ENCODE data around the gene OSBPL6.
A peak's percentile ranks its signal among the peaks of the same experiment; 100 is the strongest.
"Not testable (repeated sequence)": the region's sequence is repeated elsewhere in the genome, so short reads cannot be mapped to it uniquely, and the experiment has no call there.

OSBPL6 gene

GRCh38 chr2:178198441-178198840 is 4.1 kb downstream of the OSBPL6 start:
- not testable (repeated sequence) for DNase-seq (ENCODE audit: low read depth)

- no peak for DNase-seq (ENCODE audit: low read depth)
Observed at GRCh38 chr2:178199334-178199733, 5.0 kb downstream of the OSBPL6 start.

DNA sequence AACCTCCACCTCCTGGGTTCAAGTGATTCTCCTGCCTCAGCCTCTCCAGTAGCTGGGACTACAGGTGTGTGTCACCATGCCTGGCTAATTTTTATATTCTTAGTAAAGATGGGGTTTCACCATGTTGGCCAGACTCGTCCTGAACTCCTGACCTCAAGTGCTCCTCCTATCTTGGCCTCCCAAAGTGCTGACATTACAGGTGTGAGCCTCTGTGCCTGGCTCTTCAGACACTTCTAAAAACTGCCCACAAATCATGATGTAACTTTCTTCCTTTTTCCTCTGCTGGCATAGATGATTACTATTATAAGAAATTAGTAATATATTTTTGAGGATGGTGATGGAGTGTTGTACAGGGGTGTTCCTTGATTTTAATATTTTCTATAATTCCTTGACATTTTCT is 6.0 kb downstream of the OSBPL6 start:
- no peak for DNase-seq (ENCODE audit: low read depth)

DNA sequence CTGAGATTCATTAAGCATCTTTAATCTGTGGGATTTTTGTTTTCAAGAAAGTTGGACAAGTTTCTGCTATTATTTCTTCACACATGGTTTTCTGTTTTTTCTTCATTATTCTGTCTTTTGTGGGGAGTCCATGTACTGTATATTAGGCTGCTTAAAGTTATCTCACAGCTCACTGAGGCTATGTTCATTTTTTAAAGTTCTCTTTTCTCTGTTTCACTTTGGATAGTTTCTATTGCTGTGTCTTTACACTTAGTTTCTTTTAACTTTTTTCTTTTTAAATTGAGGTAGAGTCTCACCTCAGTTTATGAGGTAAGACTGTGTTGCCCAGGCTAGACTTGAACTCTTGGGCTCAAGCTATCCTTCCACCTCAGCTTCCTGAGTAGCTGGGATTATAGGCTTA is 8.6 kb downstream of the OSBPL6 start:
- DNase-seq (ENCODE audit: low read depth), result no peak

DNA sequence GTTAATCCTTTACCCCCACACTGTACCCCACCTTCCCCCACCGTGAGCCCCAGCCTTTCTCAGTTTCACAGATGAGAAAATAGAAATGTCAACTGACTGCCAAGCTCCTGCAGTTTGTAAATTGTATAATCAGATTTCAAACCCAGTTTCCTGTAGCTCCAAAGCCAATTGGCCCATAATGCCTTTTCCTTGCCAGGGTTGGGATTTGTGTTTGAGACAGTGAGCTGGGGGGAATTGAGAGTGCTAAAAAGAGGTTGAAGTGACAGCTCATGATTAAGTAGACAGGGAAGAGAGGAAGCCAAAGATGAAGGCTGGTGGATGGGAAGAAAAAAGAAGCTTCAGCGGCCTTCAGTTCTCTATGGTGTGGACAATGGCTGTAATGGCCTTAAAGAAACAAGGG is 10.7 kb downstream of the OSBPL6 start:
- no peak for DNase-seq (ENCODE audit: low read depth)

- DNase-seq (ENCODE audit: low read depth), result peak; percentile 56
Observed at GRCh38 chr2:178205853-178206521, 11.7 kb downstream of the OSBPL6 start.

- DNase-seq (ENCODE audit: low read depth), result no peak
Observed at GRCh38 chr2:178208336-178208735, 14.0 kb downstream of the OSBPL6 start.

GRCh38 chr2:178208817-178209216 is 14.5 kb downstream of the OSBPL6 start:
- DNase-seq (ENCODE audit: low read depth), result no peak

GRCh38 chr2:178211460-178211859 is 17.1 kb downstream of the OSBPL6 start:
- DNase-seq (ENCODE audit: low read depth), result no peak

- no peak for DNase-seq (ENCODE audit: low read depth)
Observed at GRCh38 chr2:178211943-178212342, 17.6 kb downstream of the OSBPL6 start.

DNA sequence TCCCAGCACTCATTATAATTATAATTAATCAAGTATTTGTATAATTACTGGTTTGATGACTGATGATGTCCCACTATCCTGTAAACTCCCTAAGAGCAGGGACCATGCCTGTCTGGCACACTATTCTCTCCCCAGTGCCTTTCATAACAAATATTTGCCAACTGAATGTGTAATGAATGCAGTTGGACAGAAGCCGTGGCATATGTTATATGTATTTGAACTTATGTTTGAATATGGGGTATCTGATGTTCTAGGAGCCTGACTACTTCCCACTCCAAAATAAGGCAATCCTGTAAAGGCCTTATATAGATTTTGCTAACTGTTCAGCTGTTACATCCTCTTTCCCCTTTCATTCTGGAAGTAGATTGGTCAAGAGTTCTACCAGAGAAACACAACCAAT is 19.7 kb downstream of the OSBPL6 start:
- DNase-seq (ENCODE audit: low read depth), result no peak

GRCh38 chr2:178219247-178219646 is 24.9 kb downstream of the OSBPL6 start:
- no peak for DNase-seq (ENCODE audit: low read depth)

DNA sequence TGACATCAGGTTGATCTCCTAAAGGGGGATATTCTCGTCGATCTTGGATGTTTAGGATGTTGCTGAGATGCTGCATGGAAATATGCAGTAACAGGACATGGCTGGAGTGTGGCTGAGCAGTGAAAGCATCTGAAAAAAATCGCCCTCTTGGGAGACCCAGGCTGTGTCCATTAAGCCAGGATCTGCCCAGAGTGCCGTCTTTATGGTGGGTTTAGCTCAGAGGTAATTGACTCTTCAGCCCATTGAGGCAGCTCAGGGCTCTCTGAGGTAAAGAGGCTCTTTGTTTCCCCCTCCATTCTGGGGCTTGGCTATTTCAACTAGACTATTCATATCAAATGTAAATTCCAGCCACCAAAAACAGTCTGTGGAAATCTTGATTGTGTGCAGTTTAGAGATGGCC is 26.5 kb downstream of the OSBPL6 start:
- DNase-seq (ENCODE audit: low read depth), result no peak

DNA sequence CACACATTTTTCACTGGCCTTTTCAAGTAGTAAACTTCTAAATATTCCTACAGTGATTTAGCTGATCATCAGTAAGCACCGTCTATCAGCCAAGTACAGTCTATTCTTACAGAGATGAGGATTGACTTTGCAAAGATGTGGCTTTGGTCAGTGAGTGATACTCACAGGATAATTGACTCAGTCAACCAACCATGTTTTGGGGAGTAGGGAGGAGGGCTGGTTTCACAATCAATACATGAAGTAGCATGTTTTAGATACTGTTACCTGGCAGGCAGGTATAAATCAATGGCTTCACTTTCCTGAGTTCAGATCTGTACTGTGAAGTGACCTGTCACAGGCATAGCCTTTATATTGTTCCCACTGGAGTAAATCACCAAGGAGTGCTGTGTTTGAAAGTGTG is 27.2 kb downstream of the OSBPL6 start:
- no peak for DNase-seq (ENCODE audit: low read depth)

DNA sequence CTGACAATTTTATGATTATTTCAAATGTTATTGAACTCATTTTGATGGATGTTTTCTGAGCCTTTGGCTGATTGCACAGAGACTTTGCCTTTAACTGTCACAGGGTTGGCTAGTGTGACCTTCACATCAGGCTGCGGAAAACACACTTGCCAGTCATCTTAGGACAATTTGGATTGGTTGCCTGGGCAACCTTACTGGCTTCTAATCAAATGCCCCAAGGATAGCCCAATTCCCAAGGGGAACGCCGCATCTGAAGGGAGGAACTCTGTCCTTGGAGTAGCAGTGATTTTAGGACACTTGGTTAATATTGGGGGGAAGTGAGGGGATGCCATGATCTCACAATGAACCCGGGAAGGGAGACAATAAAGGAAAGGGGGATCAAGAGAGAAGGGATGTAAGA is 29.5 kb downstream of the OSBPL6 start:
- no peak for DNase-seq (ENCODE audit: low read depth)

GRCh38 chr2:178225006-178225805 is 30.9 kb downstream of the OSBPL6 start:
- DNase-seq (ENCODE audit: low read depth), result no peak

DNA sequence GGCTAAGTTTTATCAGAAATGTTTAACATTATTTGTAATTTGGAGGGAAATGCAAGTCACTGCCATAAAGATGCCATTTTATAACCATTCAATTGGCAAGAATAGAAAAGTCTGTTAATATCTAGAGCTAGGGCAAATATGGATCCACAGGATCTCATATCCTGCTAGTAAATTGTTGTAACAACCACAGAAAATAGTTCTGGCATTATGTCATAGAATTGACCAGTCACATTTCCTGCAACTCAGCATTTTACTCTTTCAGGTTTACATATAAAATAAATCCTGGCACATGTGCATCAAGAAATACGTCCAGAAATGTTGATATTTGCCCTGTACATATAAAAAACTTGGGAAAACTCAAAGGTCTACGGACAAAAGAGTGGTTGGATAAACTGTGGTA is 32.9 kb downstream of the OSBPL6 start:
- DNase-seq (ENCODE audit: low read depth), result peak; percentile 73

- DNase-seq (ENCODE audit: low read depth), result no peak
Observed at GRCh38 chr2:178229927-178230326, 35.6 kb downstream of the OSBPL6 start.

- DNase-seq (ENCODE audit: low read depth), result no peak
Observed at GRCh38 chr2:178230396-178230795, 36.1 kb downstream of the OSBPL6 start.

- DNase-seq (ENCODE audit: low read depth), result peak; percentile 40
Observed at GRCh38 chr2:178233428-178233827, 39.1 kb downstream of the OSBPL6 start.

- no peak for DNase-seq (ENCODE audit: low read depth)
Observed at GRCh38 chr2:178234648-178235047, 40.3 kb downstream of the OSBPL6 start.

- DNase-seq (ENCODE audit: low read depth), result no peak
Observed at GRCh38 chr2:178237488-178238153, 43.3 kb downstream of the OSBPL6 start.

DNA sequence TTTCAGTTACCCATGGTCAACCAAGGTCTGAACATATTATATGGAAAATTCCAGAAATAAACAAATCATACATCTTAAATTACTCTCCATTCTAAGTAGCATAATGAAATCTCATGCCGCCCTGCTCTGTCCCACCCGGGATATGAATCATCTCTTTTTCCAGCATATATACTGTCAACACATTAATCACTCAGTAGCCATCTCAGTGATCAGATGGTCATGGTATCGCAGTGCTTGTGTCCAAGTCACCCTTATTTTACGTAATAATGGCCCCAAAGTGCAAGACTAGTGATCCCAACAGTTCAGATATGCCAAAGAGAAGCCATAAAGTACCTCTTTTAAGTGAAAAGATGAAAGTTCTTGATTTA is 43.8 kb downstream of the OSBPL6 start:
- peak; percentile 49 for DNase-seq (ENCODE audit: low read depth)
